ENCODE measurements around the gene FLOT1.

FLOT1 gene

GRCh38 chr6:30735668-30736314, 6.7 kb downstream of the FLOT1 start:
- DNase-seq (ENCODE audit: low spot score), result no peak
- in situ Hi-C loops (cut with MboI; ENCODE audit: low sequenced_read_pairs, unreplicated experiment), result no loop called here
- TF ChIP-seq, protein P1, sequence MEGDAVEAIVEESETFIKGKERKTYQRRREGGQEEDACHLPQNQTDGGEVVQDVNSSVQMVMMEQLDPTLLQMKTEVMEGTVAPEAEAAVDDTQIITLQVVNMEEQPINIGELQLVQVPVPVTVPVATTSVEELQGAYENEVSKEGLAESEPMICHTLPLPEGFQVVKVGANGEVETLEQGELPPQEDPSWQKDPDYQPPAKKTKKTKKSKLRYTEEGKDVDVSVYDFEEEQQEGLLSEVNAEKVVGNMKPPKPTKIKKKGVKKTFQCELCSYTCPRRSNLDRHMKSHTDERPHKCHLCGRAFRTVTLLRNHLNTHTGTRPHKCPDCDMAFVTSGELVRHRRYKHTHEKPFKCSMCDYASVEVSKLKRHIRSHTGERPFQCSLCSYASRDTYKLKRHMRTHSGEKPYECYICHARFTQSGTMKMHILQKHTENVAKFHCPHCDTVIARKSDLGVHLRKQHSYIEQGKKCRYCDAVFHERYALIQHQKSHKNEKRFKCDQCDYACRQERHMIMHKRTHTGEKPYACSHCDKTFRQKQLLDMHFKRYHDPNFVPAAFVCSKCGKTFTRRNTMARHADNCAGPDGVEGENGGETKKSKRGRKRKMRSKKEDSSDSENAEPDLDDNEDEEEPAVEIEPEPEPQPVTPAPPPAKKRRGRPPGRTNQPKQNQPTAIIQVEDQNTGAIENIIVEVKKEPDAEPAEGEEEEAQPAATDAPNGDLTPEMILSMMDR (IDR thresholded peaks at IDR 0.05; ENCODE audit: borderline replicate concordance, control extremely low read depth, extremely low read depth, insufficient read depth, missing control alignments), result no peak

DNA sequence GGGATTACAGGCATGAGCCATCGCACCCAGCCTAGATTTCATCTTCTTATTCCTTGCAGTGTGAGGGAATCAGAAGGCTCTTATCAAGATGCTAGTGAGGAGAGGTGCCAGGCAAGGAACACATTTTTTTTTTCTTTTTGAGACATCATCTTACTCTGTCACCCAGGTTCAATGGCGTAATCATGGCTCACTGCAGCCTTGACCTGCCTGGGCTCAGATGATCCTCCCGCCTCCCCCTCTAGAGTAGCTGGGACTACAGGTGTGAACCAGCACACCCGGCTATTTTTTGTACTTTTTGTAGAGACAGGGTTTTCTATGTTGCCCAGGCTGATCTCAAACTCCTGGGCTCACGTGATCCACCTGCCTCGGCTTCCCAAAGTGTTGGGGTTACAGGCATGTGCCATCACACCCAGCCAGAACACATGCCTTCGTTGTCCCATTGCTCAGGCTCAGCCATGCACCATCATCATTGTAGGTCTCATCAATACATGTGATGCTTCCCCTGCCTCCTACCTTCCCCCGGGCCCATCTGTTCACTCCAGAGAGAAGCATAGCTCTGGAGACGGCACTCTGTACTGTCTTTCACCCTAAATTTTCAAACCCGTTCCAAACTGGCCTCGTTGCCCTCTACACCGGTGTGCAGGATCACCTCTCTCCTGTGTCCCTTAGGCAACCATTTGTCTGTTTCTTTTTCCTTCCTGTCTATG, 10.1 kb downstream of the FLOT1 start:
- TF ChIP-seq, protein P1 (IDR thresholded peaks at IDR 0.05; ENCODE audit: borderline replicate concordance, control extremely low read depth, extremely low read depth, insufficient read depth, missing control alignments), result no peak
- no peak for DNase-seq (ENCODE audit: low spot score)
- in situ Hi-C loops (cut with MboI; ENCODE audit: low sequenced_read_pairs, unreplicated experiment), result no loop called here

DNA sequence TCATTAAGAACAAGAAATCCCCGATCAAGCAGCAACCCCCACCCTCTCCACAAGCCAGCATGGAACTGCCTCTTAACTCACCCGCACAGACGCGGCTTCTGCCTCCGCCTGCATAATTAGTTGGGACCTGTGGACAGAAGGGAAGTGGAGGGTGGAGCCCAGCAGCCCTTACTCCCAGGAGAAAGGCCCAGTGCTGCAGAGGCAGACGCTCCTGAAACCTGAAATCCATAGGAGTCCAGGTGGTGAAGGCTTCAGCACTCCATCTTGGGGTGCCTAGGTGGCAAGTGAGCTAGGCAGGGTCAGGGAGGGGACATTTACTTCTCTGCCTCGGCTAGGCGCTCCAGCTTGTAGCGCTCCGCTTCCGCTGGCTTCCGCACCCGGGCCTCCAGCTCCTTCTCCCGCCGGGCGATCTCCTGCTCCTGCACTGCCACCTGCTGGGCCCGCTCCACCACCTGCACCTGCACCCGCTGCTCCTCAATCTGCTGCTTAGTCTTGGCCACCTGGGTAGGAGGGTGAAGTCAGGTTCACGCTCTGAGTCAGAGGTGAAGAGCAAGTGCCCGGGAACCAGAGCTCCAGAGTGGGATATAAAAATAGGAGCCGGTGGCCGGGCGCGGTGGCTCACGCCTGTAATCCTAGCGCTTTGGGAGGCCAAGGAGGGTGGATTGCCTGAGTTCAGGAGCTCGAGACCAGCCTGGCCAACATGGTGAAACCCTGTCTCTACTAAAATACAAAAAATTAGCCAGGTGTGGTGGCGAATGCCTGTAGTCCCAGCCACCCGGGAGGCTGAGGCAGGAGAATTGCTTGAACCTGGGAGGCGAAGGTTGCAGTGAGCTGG, 11.7 kb downstream of the FLOT1 start:
- peak; percentile 80 for DNase-seq (ENCODE audit: low spot score)
- in situ Hi-C loops (cut with MboI; ENCODE audit: low sequenced_read_pairs, unreplicated experiment), result no loop called here
- TF ChIP-seq, protein P1 (IDR thresholded peaks at IDR 0.05; ENCODE audit: borderline replicate concordance, control extremely low read depth, extremely low read depth, insufficient read depth, missing control alignments), result peak; percentile 91

- DNase-seq (ENCODE audit: low spot score), result no peak
- in situ Hi-C loops (cut with MboI; ENCODE audit: low sequenced_read_pairs, unreplicated experiment), result loop anchor here (5.0 kb wide), 1 partner anchor 56 kb away; the partner anchor contains the start of gene DHX16
- TF ChIP-seq, protein P1 (IDR thresholded peaks at IDR 0.05; ENCODE audit: borderline replicate concordance, control extremely low read depth, extremely low read depth, insufficient read depth, missing control alignments), result no peak
These were observed 14.4 kb downstream of the FLOT1 start for GRCh38 chr6:30727920-30728553.

DNA sequence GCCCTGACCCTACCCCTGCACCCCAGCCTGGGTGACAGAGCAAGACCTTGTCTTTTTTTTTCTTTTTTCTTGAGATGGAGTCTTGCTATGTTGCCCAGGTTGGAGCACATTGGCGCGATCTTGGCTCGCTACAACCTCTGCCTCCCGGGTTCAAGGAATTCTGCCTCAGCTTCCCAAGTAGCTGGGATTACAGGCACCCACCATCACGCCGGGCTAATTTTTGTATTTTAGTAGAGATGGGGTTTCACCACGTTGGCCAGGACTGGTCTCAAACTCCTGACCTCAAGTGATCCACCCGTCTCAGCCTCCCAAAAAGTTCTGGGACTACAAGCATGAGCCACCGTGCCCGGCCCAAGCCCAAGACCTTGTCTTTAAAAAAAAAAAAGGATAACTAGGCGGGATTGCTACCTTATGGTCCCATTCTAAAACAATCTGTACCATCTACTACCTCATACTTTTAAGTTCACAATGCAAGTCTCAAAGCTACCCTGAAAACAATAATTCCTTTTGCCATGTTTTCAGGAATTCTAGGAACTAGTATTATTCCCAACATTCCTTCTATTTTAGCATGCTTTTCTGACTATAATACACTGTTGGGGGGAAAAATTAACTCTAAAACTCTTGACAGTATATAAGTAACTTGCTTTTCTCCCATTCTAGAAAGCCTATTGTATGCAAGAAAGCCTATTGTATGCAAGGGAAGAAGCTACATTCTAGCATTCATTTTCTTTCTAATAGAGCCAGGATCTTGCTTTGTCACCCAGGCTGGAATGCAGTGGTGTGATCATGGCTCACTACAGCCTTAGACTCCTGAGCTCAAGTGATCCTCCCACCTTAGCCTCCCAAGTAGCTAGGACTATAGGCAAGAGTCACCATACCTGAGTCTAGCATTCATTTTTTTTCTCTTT, 15.7 kb downstream of the FLOT1 start:
- in situ Hi-C loops (cut with MboI; ENCODE audit: low sequenced_read_pairs, unreplicated experiment), result loop anchor here (5.0 kb wide), 1 partner anchor 54 kb away; the partner anchor contains the start of gene DHX16
- no peak for DNase-seq (ENCODE audit: low spot score)
- TF ChIP-seq, protein P1 (IDR thresholded peaks at IDR 0.05; ENCODE audit: borderline replicate concordance, control extremely low read depth, extremely low read depth, insufficient read depth, missing control alignments), result no peak
